ENCODE measurements around the gene ANKRD63.

Gene ANKRD63

GRCh38 chr15:40239693-40240618 is 42.9 kb downstream of the ANKRD63 start:
- no peak for DNase-seq

DNA sequence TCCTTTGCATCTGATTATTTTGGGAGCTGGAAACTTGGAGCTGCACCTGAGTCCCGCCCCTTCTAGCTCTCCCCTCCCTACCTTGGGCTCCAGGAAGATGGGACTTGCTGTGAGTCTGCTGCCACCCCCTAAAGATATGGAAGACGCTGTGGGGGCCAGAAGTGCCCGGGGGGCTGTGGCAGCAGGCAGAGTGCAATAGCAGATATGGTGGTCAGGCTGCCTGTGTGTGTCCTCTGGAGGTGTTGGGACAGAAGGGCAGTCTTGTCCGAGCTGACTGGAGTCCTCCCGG is 43.5 kb downstream of the ANKRD63 start:
- no peak for DNase-seq

- peak; percentile 74 for DNase-seq
Measured at GRCh38 chr15:40238532-40239403, 44.1 kb downstream of the ANKRD63 start, which contains the start of gene PAK6. TSS of gene PAK6 (plus strand) at chr15:40239063. CDS start at chr15:40264786, 25,723 bp downstream.

DNA sequence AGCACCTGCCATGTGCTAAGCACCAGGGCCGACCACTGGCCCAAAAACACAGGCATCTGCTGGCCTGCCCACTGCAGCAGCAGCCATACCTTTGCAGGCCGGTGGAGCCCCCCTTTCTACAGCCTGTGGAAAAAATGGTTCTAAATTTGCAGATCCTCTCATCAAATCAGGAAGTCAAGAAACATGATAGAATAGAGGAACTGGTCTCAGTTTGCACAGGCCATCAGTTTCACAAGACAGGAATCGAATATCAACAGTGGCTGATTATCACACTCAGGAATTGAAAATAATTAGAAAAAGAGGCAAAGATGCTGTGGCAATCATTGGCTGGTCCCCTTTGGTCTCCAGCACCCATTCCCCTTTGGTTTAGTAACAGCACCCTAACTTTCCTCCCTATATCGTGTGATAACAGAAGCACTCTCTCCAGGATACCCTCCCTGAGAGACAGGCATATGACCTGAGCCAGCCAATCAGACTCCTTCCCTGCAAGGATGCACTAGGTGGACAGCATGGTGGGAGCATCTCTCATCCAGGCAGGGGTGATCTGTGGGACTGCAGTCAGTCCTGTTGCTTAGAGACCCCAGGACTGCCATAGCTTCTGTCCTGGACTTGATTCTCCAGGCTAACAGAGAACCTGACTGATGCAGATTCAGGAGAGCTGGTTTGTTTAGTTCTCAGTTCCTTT is 47.5 kb downstream of the ANKRD63 start:
- DNase-seq: peak; percentile 62

GRCh38 chr15:40234783-40235182 is 48.1 kb downstream of the ANKRD63 start:
- no peak for DNase-seq

GRCh38 chr15:40233727-40234577 is 48.9 kb downstream of the ANKRD63 start:
- no peak for DNase-seq

GRCh38 chr15:40232625-40233070 is 50.2 kb downstream of the ANKRD63 start:
- DNase-seq: peak; percentile 32
